ENCODE data around the gene TRIM52. TPM values are rescaled to one million over a fixed set of nuclear protein-coding genes. Genes with fewer than 3 reads are reported as not detected.
A peak's percentile ranks its signal among the peaks of the same experiment; 100 is the strongest.

The TRIM52 gene
- total RNA-seq, 1 donor from 2014 or later, result 9.4 TPM

DNA sequence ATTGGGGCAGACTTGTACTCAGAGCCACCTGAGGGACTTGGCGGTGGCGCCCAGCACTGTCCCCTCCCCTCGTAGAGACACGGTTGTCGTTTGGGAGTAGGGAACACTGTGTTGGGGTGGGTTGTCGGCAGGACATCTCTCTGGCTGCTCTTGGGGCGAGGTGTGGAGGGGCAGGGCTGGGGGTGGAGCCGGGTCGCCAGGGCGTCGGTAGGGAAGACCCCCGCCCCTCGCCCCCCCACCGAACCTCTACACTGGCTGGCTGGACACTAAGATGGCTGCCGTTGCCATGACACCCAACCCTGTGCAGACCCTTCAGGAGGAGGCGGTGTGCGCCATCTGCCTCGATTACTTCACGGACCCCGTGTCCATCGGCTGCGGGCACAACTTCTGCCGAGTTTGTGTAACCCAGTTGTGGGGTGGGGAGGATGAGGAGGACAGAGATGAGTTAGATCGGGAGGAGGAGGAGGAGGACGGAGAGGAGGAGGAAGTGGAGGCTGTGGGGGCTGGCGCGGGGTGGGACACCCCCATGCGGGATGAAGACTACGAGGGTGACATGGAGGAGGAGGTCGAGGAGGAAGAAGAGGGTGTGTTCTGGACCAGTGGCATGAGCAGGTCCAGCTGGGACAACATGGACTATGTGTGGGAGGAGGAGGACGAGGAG is 37.1 kb downstream of the TRIM52 start:
- peaks cover 11% of the 10 kb centered on the region for H3K9me3 Mint-ChIP-seq
- no peak overlapping the region for H3K27ac ChIP-seq
- no peaks in the 10 kb centered on the region for H3K27me3 ChIP-seq
- TF ChIP-seq EZH2 (IDR thresholded peaks at IDR 0.05) (no peak), EZH2phosphoT487 (IDR thresholded peaks at IDR 0.05) (no peak)
- peaks cover 42% of the 10 kb centered on the region for H3F3A ChIP-seq (ENCODE audit: low read depth)
- peaks cover 25% of the 10 kb centered on the region for H3K27me3 Mint-ChIP-seq (ENCODE audit: insufficient read depth, low read depth)
- H3K4me2 ChIP-seq, result peak overlapping the region; percentile 89
- peaks cover 9% of the 10 kb centered on the region for H3K36me3 Mint-ChIP-seq
- H3K9me3 ChIP-seq (ENCODE audit: low read depth), result no peaks in the 10 kb centered on the region
- DNase-seq (ENCODE audit: low spot score), result peak; percentile 95
- peak overlapping the region; percentile 62 for H3K9ac ChIP-seq
- peak overlapping the region; percentile 99 for H3K27ac Mint-ChIP-seq
- H3K4me3 ChIP-seq, result peak overlapping the region; percentile 100
- peak overlapping the region; percentile 93 for H2AFZ ChIP-seq (replicated peaks)
- peaks cover 45% of the 10 kb centered on the region for H3K79me2 ChIP-seq (ENCODE audit: low read depth)
- H4K20me1 ChIP-seq (ENCODE audit: low read depth), result no peaks in the 10 kb centered on the region
- peaks cover 38% of the 10 kb centered on the region for H3K4me1 Mint-ChIP-seq
- H3K4me3 Mint-ChIP-seq, result peak overlapping the region; percentile 99
- H3K36me3 ChIP-seq, result no peaks in the 10 kb centered on the region
- H3K4me1 ChIP-seq, result peaks cover 7% of the 10 kb centered on the region

DNA sequence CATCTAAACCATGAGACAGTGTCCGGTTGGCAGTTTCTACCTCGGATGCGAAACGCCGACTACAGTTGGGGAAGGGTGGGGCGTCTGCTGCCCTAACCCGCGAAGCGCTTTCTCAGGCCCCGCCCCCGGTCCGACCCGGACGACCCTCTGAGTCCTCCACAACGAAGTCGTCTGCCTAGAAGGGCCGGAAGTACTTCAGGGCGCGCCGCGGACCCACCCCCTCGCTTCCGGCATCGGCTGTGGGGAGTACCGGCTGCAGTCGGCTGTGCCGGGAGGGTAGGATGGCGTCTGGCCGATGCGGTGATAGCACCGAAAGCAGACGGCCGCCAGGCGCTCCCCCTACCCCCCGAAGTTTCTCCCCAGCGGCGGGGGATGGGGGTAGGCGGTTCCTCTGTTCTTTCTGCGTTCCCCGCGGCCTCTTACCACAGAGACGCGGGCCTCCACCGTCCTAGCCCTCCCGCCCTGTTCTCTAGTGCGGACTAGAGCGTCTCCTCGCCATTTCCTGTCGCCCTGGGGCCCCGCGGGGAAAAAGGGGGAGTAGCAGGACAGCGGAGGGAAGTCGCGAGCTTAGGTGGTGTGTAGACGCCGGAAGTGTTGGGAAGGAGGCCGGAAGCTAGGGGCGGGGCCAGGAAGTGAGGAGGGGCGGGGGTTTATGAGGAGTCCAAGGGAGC is 37.8 kb downstream of the TRIM52 start, which contains the start of gene TRIM41:
TSS of gene TRIM41 (plus strand) at position 224 of the 671 bp plus-strand sequence. CDS start 719 bp downstream, outside the sequence.
- peaks cover 10% of the 10 kb centered on the region for H3K36me3 Mint-ChIP-seq
- peak within 1 kb of the TSS; percentile 93 for H3K27ac ChIP-seq
- TF ChIP-seq EZH2phosphoT487 (IDR thresholded peaks at IDR 0.05) (no peak), EZH2 (IDR thresholded peaks at IDR 0.05) (no peak)
- TF ChIP-seq, protein P1, sequence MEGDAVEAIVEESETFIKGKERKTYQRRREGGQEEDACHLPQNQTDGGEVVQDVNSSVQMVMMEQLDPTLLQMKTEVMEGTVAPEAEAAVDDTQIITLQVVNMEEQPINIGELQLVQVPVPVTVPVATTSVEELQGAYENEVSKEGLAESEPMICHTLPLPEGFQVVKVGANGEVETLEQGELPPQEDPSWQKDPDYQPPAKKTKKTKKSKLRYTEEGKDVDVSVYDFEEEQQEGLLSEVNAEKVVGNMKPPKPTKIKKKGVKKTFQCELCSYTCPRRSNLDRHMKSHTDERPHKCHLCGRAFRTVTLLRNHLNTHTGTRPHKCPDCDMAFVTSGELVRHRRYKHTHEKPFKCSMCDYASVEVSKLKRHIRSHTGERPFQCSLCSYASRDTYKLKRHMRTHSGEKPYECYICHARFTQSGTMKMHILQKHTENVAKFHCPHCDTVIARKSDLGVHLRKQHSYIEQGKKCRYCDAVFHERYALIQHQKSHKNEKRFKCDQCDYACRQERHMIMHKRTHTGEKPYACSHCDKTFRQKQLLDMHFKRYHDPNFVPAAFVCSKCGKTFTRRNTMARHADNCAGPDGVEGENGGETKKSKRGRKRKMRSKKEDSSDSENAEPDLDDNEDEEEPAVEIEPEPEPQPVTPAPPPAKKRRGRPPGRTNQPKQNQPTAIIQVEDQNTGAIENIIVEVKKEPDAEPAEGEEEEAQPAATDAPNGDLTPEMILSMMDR (IDR thresholded peaks at IDR 0.05), result no peak
- H3K4me3 ChIP-seq, result peak within 1 kb of the TSS; percentile 100
- no peaks in the 10 kb centered on the region for H3K9me3 ChIP-seq (ENCODE audit: low read depth)
- peaks cover 40% of the 10 kb centered on the region for H3K4me1 Mint-ChIP-seq
- H3K27me3 ChIP-seq, result no peaks in the 10 kb centered on the region
- peak within 1 kb of the TSS; percentile 89 for H3K4me2 ChIP-seq
- peaks cover 44% of the 10 kb centered on the region for H3K79me2 ChIP-seq (ENCODE audit: low read depth)
- H3F3A ChIP-seq (ENCODE audit: low read depth), result peaks cover 48% of the 10 kb centered on the region
- H4K20me1 ChIP-seq (ENCODE audit: low read depth), result no peaks in the 10 kb centered on the region
- H3K27ac Mint-ChIP-seq, result peak within 1 kb of the TSS; percentile 100
- peaks cover 32% of the 10 kb centered on the region for H3K27me3 Mint-ChIP-seq (ENCODE audit: insufficient read depth, low read depth)
- peaks cover 14% of the 10 kb centered on the region for H3K9me3 Mint-ChIP-seq
- peak within 1 kb of the TSS; percentile 99 for H3K4me3 Mint-ChIP-seq
- H3K4me1 ChIP-seq, result peaks cover 7% of the 10 kb centered on the region
- H3K9ac ChIP-seq, result peak within 1 kb of the TSS; percentile 91
- peak; percentile 99 for DNase-seq (ENCODE audit: low spot score)
- H2AFZ ChIP-seq (replicated peaks), result peak within 1 kb of the TSS; percentile 93
- no peaks in the 10 kb centered on the region for H3K36me3 ChIP-seq

DNA sequence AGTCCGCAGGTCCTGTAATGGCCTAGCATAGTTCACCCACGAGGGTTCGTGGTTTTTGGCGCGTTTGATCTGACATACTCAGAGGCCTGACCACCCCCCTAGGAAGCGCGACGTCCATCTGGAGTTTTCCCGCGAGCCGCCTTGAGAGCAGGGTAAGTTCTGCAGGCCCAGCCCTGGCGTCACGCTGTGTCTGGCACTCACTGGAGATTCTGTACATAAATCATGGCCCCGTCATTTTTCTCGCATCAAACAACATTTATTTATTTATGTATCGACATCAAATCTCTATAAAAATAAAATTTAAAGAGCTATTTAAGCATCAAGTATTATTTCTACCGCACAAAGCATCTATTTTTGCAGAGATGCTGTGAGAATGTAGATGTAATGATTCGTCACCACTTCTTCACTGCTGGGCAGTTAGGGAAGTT is 38.3 kb downstream of the TRIM52 start:
- peak overlapping the region; percentile 89 for H3K4me2 ChIP-seq
- H3K36me3 Mint-ChIP-seq, result peaks cover 12% of the 10 kb centered on the region
- H3K9me3 Mint-ChIP-seq, result peaks cover 16% of the 10 kb centered on the region
- H3K9ac ChIP-seq, result no peak overlapping the region
- peak overlapping the region; percentile 23 for H2AFZ ChIP-seq (replicated peaks)
- no peaks in the 10 kb centered on the region for H3K36me3 ChIP-seq
- H3K27ac ChIP-seq, result peak overlapping the region; percentile 10
- H3K27ac Mint-ChIP-seq, result peak overlapping the region; percentile 76
- peaks cover 37% of the 10 kb centered on the region for H3K27me3 Mint-ChIP-seq (ENCODE audit: insufficient read depth, low read depth)
- peak; percentile 22 for TF ChIP-seq EZH2phosphoT487 (IDR thresholded peaks at IDR 0.05)
- TF ChIP-seq, protein P1 (IDR thresholded peaks at IDR 0.05), result no peak
- H3K27me3 ChIP-seq, result peaks cover 4% of the 10 kb centered on the region
- H3K4me1 ChIP-seq, result peaks cover 7% of the 10 kb centered on the region
- DNase-seq (ENCODE audit: low spot score), result no peak
- peak overlapping the region; percentile 100 for H3K4me3 ChIP-seq
- peak overlapping the region; percentile 99 for H3K4me3 Mint-ChIP-seq
- peaks cover 3% of the 10 kb centered on the region for H4K20me1 ChIP-seq (ENCODE audit: low read depth)
- peaks cover 45% of the 10 kb centered on the region for H3K4me1 Mint-ChIP-seq
- no peaks in the 10 kb centered on the region for H3K9me3 ChIP-seq (ENCODE audit: low read depth)
- peaks cover 38% of the 10 kb centered on the region for H3K79me2 ChIP-seq (ENCODE audit: low read depth)
- H3F3A ChIP-seq (ENCODE audit: low read depth), result peaks cover 54% of the 10 kb centered on the region

All from neural progenitor cell (in vitro differentiated cells).